T-helper 2 cell (primary cell): ENCODE results near the gene TARBP1.
"Not testable (repeated sequence)": the region's sequence is repeated elsewhere in the genome, so short reads cannot be mapped to it uniquely, and the experiment has no call there.

Experiments used
- DNase-seq, 5 experiments: peaks; one replicate each; pipeline versions ENCODE4 v3.0.0 to v3.0.0-alpha.2; 2012 to 2022

Gene TARBP1

DNA sequence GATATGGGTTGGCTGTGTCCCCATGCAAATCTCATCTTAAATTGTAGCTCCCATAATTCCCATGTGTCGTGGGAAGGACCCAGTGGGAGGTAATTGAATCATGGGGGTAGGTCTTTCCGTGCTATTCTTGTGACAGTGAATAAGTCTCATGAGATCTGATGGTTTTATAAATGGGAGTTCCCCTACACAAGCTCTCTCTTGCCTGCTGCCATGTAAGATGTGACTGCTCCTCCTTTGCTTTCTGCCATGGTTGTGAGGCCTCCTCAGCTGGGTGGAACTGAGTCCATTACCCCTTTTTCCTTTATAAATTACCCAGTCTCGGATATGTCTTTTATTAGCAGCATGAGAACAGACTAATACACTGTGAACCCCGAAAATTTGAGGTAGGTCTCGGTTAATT lies 25.3 kb upstream of the TARBP1 start:
- DNase-seq, result not testable (repeated sequence)

- no peak for DNase-seq
Observed at GRCh38 chr1:234503193-234504050, 24.4 kb upstream of the TARBP1 start.

DNA sequence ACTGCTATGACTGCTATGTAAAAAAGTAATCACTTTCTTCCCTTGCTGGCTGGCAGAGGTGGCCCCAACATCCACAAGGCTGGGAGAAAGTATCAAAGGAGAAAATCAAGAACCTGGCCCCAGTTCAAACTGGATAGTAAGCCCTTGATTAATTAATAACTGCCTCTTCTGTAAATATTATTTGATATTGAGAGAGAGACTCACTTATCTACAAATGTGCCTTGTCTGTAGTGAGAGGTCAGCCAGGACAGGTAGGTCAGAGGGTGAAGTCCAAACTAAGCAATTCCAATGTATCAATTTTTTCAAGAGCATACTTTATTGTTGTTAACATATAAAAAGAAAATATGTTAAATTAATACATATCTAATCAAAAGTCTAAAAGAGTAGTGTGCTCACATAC lies 23.8 kb upstream of the TARBP1 start:
- DNase-seq, result no peak

- peak in 1 of 5 experiments; percentile 64 for DNase-seq
Observed at GRCh38 chr1:234500269-234500668, 21.3 kb upstream of the TARBP1 start.

DNA sequence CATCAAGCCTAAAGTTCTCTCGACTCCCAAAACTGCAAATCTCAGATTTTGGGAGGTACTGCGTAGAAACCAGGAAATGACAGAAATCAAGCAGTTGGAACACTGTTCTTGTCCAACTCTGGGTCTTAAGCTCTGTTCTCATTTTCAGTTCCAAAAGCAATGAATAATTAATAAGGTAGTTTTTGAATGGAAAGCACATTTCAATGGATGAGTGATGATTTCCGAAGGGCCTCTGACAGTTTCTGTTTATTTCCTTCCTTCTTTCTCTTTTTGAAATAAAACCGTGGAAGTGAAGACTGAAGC lies 20.9 kb upstream of the TARBP1 start:
- no peak for DNase-seq

DNA sequence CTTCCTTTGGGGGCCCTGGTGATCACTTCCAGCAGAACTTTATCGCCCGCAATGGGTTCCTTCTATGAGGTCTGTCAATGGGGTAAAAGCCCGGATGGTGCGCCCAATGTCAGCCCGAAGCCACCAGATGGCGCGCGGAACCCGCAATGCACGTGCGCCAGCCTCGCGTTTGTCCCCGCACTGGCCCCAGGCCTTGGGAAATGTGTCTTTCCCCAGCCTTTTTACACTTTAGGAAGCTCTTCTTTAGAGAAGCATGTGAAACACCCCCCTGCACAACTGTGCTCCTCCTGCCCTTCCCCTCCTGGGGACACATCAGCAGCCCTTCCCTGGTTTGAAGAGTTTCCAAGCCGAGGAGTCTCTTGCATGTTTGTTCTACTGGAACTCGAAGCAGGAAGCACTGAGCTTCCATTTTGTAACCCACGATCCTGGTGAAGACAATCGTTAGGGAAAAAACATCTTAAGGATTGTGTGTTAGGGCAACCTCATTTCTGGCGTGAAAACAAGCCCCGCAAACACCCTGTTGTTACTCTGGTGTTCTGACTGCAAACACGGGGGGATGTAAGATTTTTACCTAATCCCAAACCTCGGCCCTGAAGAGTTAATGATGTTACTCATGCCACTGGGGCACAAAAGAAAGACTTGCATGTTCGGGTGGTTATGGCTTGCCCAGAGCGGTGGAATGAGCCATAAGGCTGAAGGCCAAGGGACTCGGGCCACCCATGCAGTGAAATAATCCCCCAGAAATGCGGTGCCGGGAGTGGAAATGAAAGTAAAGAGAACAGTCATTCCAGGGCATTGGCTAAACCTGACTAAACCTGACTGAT lies 20.4 kb upstream of the TARBP1 start:
- peak; percentile 43 to 86 (median 65) for DNase-seq

GRCh38 chr1:234498448-234499118 lies 19.6 kb upstream of the TARBP1 start:
- no peak for DNase-seq

DNA sequence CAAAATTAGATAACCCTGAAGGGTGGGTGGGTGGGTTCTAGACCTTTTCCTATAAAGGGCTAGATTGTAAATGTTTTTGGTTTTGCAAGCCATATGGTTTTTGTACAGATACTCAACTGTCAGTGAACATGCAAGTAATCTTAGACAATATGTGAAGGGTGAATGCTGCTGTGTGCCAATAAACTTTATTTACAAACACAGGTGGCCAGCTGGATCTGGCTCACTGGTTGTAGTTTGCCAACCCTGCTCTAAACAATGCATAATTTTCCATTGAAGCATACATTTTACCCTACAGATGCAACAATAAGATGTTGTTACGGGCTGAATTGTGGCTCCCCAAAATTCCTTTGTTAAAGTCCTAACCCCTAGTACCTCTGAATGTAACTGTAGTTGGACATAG lies 18.6 kb upstream of the TARBP1 start:
- no peak for DNase-seq

- DNase-seq, result peak in 1 of 5 experiments; percentile 76
Observed at GRCh38 chr1:234495231-234495990, 16.4 kb upstream of the TARBP1 start.

- no peak for DNase-seq
Observed at GRCh38 chr1:234494049-234494448, 15.1 kb upstream of the TARBP1 start.

GRCh38 chr1:234490793-234491479 lies 12.0 kb upstream of the TARBP1 start:
- peak in 1 of 5 experiments; percentile 63 for DNase-seq

- DNase-seq, result no peak
Observed at GRCh38 chr1:234489698-234490077, 10.7 kb upstream of the TARBP1 start.

DNA sequence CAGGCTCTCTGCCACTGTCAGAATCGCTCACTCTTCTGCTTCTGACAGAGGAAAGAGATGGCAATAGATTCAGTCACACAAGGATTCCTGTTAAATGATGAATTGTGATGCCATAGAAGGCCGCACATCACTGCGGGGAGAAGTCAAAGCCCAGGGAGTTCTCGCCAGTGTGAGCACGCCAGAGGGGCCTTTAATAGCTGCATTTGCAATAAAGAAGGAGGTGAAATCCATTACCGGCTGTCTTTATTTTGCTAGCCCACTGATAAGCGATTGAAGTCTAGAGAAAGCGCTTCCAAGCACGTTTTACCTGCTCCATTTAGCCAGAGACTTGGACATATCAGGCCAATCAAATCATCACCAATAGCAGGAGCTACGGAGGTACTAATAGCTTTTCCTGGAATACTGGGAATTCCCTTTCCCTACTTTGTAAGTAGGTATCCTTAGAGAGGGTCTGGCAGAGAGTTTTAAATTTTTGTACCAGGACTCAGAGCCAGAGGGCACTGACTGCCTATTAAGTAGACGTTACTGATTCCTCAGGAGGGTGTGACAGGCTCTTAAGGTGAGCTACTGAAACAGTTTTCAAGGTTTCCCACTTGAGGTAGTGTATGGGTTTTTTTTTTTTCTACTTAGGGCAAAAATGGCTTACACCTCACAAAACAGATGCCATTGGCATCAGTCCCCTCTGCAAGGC lies 10.2 kb upstream of the TARBP1 start:
- DNase-seq, result no peak

DNA sequence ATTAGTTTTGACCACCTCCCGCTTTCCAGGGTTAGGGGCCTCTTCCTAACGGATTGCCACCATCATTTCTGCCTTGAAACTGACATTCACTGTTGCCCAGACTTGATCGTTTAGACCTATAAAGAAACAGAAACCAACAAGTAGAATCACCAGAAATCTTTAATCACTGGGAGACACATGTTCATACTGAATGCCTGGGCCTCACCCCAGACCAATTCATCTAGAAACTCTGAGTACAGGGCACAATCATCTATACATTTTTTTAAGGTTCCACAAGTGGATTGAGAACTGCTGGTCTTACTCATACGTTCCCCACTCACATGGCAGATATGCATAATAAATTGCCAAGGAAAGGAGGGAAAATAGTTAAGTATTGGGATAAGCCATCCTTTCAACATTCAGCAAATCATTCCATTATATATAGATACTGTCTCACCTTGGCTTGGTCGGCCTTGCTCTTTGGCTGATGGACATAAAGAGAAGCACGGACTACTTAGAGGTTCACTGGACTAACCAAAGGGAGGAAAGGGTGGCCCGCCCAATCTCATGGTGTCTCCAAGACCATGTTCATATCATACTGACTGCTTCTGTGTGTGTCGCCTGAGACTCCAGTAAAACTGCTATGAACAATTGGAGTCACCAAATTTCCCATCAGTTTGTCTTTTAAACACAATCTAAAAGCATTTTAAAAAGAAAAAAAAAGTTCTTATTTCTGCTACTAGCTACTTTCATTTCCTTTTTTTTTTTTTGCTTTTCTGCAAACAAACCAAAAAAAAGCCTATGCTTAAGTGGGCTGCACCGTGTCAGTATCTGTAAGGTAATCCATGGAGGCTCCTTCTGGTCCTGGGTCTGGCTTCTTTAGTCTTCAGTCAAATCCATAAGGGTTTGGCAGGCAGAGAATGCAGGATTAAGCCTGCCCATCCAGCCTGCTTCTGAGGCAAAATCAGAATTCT lies 9.4 kb upstream of the TARBP1 start:
- DNase-seq, result peak in 1 of 5 experiments; percentile 82

GRCh38 chr1:234486858-234487840 lies 8.2 kb upstream of the TARBP1 start:
- peak in 1 of 5 experiments; percentile 66 for DNase-seq

DNA sequence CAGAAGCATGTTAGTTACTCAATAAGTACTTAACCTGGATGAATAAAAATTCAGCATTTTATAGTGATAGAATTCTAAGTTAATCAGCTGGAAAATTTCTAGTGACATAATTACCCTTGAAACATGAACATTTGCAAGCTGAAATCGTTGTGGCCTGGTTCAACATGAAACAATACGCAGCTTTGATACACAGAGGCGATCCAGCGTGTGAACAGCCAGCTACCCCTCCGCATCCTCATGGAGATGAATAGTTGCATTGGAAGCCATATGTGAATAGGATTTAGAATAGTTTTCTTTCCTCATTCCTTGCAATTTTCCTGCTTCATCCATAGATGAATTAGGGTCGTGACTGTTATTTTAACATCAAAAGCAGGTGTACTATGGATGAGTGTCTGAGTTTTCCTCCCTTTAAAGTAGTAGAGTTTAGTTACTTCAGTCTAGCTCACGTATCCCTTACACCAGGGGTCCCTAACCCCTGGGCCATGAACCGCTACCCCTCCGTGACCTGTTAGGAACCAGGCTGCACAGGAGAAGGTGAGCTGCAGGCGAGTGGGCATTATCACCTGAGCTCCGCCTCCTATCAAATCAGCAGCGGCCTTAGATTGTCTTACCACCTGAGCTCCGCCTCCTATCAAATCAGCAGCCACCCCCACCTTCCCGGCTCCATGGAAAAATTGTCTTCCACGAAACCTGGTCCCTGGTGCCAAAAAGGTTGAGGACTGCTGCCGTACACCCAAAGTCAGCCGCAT lies 6.2 kb upstream of the TARBP1 start:
- DNase-seq, result no peak

DNA sequence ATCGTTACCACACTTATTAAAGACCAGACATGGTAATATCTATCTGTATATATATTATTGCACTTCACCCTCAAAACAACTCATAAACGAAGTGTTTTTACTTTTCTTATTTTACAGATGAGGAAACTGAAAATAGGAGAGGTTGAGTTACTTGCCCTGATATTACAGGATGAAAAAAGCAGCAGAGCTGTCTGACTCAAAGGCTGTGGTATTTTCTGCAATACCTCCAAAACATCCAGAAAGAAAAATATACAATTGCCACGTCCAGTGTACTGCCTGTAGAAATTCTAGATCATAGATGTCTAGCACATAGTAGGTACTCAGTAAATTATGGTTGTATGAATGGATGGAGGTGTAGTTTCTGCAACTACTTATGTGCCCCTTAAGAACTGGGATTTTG lies 5.2 kb upstream of the TARBP1 start:
- DNase-seq, result no peak

GRCh38 chr1:234481771-234482170 lies 2.8 kb upstream of the TARBP1 start:
- DNase-seq, result no peak
